PC-9 (cell line): ENCODE results near the gene GPT2. TPM values are rescaled to one million over a fixed set of nuclear protein-coding genes. Genes with fewer than 3 reads are reported as not detected.

ENCODE experiments used
- BruUV-seq: library from RNA; stranded (reverse); fragments of 400-500 nt; replicated peaks from 2 replicates; lab custom pipeline; 2021; lab: Mats Ljungman, UMichigan
- CTCF ChIA-PET: fragments of 300-600 bp; sonication (Branson Sonifier 250); formaldehyde crosslinking; loops from one replicate; lab custom pipeline; 2022; ENCODE audit warnings: antibody characterized with exemption; lab: Charles Lee
- POLR2A ChIA-PET: fragments of 300-600 bp; sonication (Branson Sonifier 250); formaldehyde crosslinking; loops from one replicate; lab custom pipeline; 2022; ENCODE audit warnings: antibody characterized with exemption; ENCODE audit not compliant: unreplicated experiment; lab: Charles Lee
- DNase-seq, 2 experiments: peaks; one replicate each; pipeline versions ENCODE4 v3.0.0 to v3.0.0-alpha.2; 2015 to 2022; ENCODE audit warnings: mixed read lengths in 1 of 2
- H2AFZ ChIP-seq: fragments of 200-600 bp; sonication (generic); 2 replicates; pipeline ENCODE4 v1.8.1; 2017; ENCODE audit warnings: antibody characterized with exemption
- H3F3A ChIP-seq: fragments of 200-600 bp; sonication (generic); 2 replicates; pipeline ENCODE4 v1.8.1; 2017; ENCODE audit warnings: antibody characterized with exemption, mild to moderate bottlenecking, low read depth; ENCODE audit not compliant: insufficient read depth
- H3K27ac ChIP-seq: fragments of 200-600 bp; sonication (generic); 2 replicates; pipeline ENCODE4 v1.6.1; 2016; ENCODE audit warnings: mixed run types
- H3K27me3 ChIP-seq: fragments of 200-600 bp; sonication (generic); 2 replicates; pipeline ENCODE4 v1.6.1; 2016; ENCODE audit warnings: low read depth, mixed run types; ENCODE audit not compliant: insufficient read depth
- H3K36me3 ChIP-seq: fragments of 200-600 bp; sonication (generic); 2 replicates; pipeline ENCODE4 v1.6.1; 2016; ENCODE audit warnings: low read depth, mixed run types
- H3K4me1 ChIP-seq: fragments of 200-600 bp; sonication (generic); replicated peaks from 2 replicates; pipeline ENCODE4 v1.6.1; 2016; ENCODE audit warnings: mixed run types; ENCODE audit not compliant: insufficient read depth
- H3K4me2 ChIP-seq: fragments of 200-600 bp; sonication (generic); 2 replicates; pipeline ENCODE4 v1.6.1; 2017; ENCODE audit warnings: mixed run types
- H3K4me3 ChIP-seq: fragments of 200-600 bp; sonication (generic); 2 replicates; pipeline ENCODE4 v1.6.1; 2016; ENCODE audit warnings: mixed run types
- H3K79me2 ChIP-seq: fragments of 200-600 bp; sonication (generic); 2 replicates; pipeline ENCODE4 v1.6.1; 2017; ENCODE audit warnings: low read depth, mixed run types
- H3K9me2 ChIP-seq: fragments of 200-600 bp; sonication (generic); 2 replicates; pipeline ENCODE4 v1.8.1; 2017; ENCODE audit warnings: mild to moderate bottlenecking; ENCODE audit not compliant: insufficient read depth
- H3K9me3 ChIP-seq: fragments of 200-600 bp; sonication (generic); 2 replicates; pipeline ENCODE4 v1.8.1; 2016; ENCODE audit warnings: low read depth; ENCODE audit not compliant: insufficient read depth
- H4K20me1 ChIP-seq: fragments of 200-600 bp; sonication (generic); 2 replicates; pipeline ENCODE4 v1.8.1; 2017; ENCODE audit not compliant: insufficient read depth
- CTCF ChIP-seq: fragments of 200-600 bp; sonication (generic); conservative IDR thresholded peaks from 2 replicates; pipeline ENCODE4 v1.6.1; 2017; ENCODE audit warnings: mixed run types, antibody characterized with exemption, mild to moderate bottlenecking, moderate library complexity
- EZH2 ChIP-seq: fragments of 200-600 bp; sonication (generic); IDR thresholded peaks from 2 replicates; pipeline ENCODE4 v1.8.0; 2017; ENCODE audit warnings: antibody characterized with exemption, low read depth
- intact Hi-C: fragments of 100-400 bp; cut with micrococcal nuclease; formaldehyde crosslinking; loops from one replicate; pipeline ENCODE4 v1.10.0; 2022; ENCODE audit not compliant: unreplicated experiment
- total RNA-seq: library from RNA; stranded (reverse); gene quantifications from 2 replicates; pipeline ENCODE4 v1.2.3, GENCODE V29; 2021

GPT2 gene
- total RNA-seq, 1 experiment from 2014 or later: 67.2 TPM

- H3F3A ChIP-seq: peaks cover 5% of the 10 kb centered on the region; the same call in 1 of the 2 replicates
- ChIA-PET CTCF (no interaction called here), POLR2A (interaction anchor here (0.6 kb wide), 1 partner anchor 9 kb away, joined by 23 read pairs; no protein-coding TSS in a partner anchor)
- no peaks in the 10 kb centered on the region for H3K27me3 ChIP-seq
- DNase-seq: no peak
- H3K9me2 ChIP-seq: no peaks in the 10 kb centered on the region
- H3K27ac ChIP-seq: no peak overlapping the region
- BruUV-seq: no TSS peak
- TF ChIP-seq EZH2: no peak
- H4K20me1 ChIP-seq: peaks cover 48% of the 10 kb centered on the region
- no peak overlapping the region for H2AFZ ChIP-seq
- H3K4me2 ChIP-seq: no peak overlapping the region
- intact Hi-C loops: no loop called here
- H3K79me2 ChIP-seq: peaks cover 7% of the 10 kb centered on the region; the same call in 1 of the 2 replicates
- H3K9me3 ChIP-seq: no peaks in the 10 kb centered on the region
- peaks cover 13% of the 10 kb centered on the region for H3K36me3 ChIP-seq
- peaks cover 5% of the 10 kb centered on the region for H3K4me1 ChIP-seq
- H3K4me3 ChIP-seq: no peak overlapping the region
Observed at GRCh38 chr16:46900455-46901235, 16.5 kb downstream of the GPT2 start.

- BruUV-seq: no TSS peak
- Histone ChIP-seq H3F3A (0 out of 2 replicates have a peak, but pooled peaks cover 5% of the 10 kb centered on the region), H3K27ac (no peak overlapping the region), H3K36me3 (peaks cover 13% of the 10 kb centered on the region), H3K4me1 (no peaks in the 10 kb centered on the region), H2AFZ (no peak overlapping the region), H3K9me2 (no peaks in the 10 kb centered on the region), H3K79me2 (no peaks in the 10 kb centered on the region), H3K9me3 (no peaks in the 10 kb centered on the region), H3K27me3 (no peaks in the 10 kb centered on the region), H3K4me3 (no peak overlapping the region), H4K20me1 (peaks cover 38% of the 10 kb centered on the region), H3K4me2 (no peak overlapping the region)
- ChIA-PET CTCF (no interaction called here), POLR2A (no interaction called here)
- intact Hi-C loops: no loop called here
- DNase-seq: no peak
- TF ChIP-seq EZH2 (no peak), CTCF (no peak)
Observed at GRCh38 chr16:46901709-46902108, 17.5 kb downstream of the GPT2 start.

- Histone ChIP-seq H3K79me2 (no peaks in the 10 kb centered on the region), H3F3A (0 out of 2 replicates have a peak, but pooled peaks cover 5% of the 10 kb centered on the region), H3K4me3 (no peak overlapping the region), H3K4me2 (no peak overlapping the region), H4K20me1 (peaks cover 33% of the 10 kb centered on the region), H3K9me2 (no peaks in the 10 kb centered on the region), H3K27me3 (no peaks in the 10 kb centered on the region), H3K9me3 (no peaks in the 10 kb centered on the region), H2AFZ (no peak overlapping the region), H3K36me3 (peaks cover 8% of the 10 kb centered on the region), H3K27ac (no peak overlapping the region), H3K4me1 (no peaks in the 10 kb centered on the region)
- intact Hi-C loops: no loop called here
- BruUV-seq: no TSS peak
- DNase-seq: no peak
- CTCF ChIA-PET: interaction anchor here (0.7 to 1.1 kb wide), 2 partner anchors 40 to 49 kb away, joined by 3 read pairs; no protein-coding TSS in a partner anchor
- POLR2A ChIA-PET: no interaction called here
- no peak for TF ChIP-seq CTCF
- TF ChIP-seq EZH2: no peak
Observed at GRCh38 chr16:46903255-46903905, 19.2 kb downstream of the GPT2 start.
